Measurements from ENCODE around the gene MLF1. TPM values are rescaled to one million over a fixed set of nuclear protein-coding genes. Genes with fewer than 3 reads are reported as not detected.

MLF1 gene
- total RNA-seq, 1 experiment from 2014 or later, result 21.2 TPM

GRCh38 chr3:158563076-158563475 lies 7.9 kb upstream of the MLF1 start:
- no peaks in the 10 kb centered on the region for H3K27me3 ChIP-seq
- no peaks in the 10 kb centered on the region for H3K36me3 ChIP-seq
- H3K9me3 ChIP-seq (replicated peaks), result no peaks in the 10 kb centered on the region
- no peaks in the 10 kb centered on the region for H3K4me1 ChIP-seq
- H3K4me3 ChIP-seq, result no peak overlapping the region
- no peak for DNase-seq
- H3K27ac ChIP-seq, result no peak overlapping the region

- Histone ChIP-seq H3K9me3 (replicated peaks) (no peaks in the 10 kb centered on the region), H3K36me3 (no peaks in the 10 kb centered on the region), H3K4me3 (no peak overlapping the region), H3K27ac (no peak overlapping the region), H3K27me3 (no peaks in the 10 kb centered on the region), H3K4me1 (no peaks in the 10 kb centered on the region)
- no peak for DNase-seq
Observed at GRCh38 chr3:158565076-158565475, 5.9 kb upstream of the MLF1 start.

- H3K27me3 ChIP-seq, result no peaks in the 10 kb centered on the region
- H3K4me3 ChIP-seq, result no peak overlapping the region
- no peak for DNase-seq
- peaks cover 4% of the 10 kb centered on the region; the same call in 1 of the 2 replicates for H3K4me1 ChIP-seq
- no peak overlapping the region for H3K27ac ChIP-seq
- H3K36me3 ChIP-seq, result no peaks in the 10 kb centered on the region
- no peaks in the 10 kb centered on the region for H3K9me3 ChIP-seq (replicated peaks)
Observed at GRCh38 chr3:158568784-158569183, 2.2 kb upstream of the MLF1 start.

GRCh38 chr3:158569794-158570193 lies 1.2 kb upstream of the MLF1 start:
- no peak for DNase-seq

GRCh38 chr3:158571969-158572765 lies 1.2 kb downstream of the MLF1 start:
- no peak overlapping the region for H3K27ac ChIP-seq
- H3K36me3 ChIP-seq, result no peaks in the 10 kb centered on the region
- no peaks in the 10 kb centered on the region for H3K27me3 ChIP-seq
- H3K9me3 ChIP-seq (replicated peaks), result no peaks in the 10 kb centered on the region
- H3K4me1 ChIP-seq, result peaks cover 4% of the 10 kb centered on the region; the same call in 1 of the 2 replicates
- DNase-seq, result no peak
- H3K4me3 ChIP-seq, result no peak overlapping the region

More at GRCh38 chr3:158569794-158570193, 1.2 kb upstream of the MLF1 start:
- H3K27ac ChIP-seq, result no peak overlapping the region
- no peaks in the 10 kb centered on the region for H3K27me3 ChIP-seq
- no peak overlapping the region for H3K4me3 ChIP-seq
- no peaks in the 10 kb centered on the region for H3K9me3 ChIP-seq (replicated peaks)
- no peaks in the 10 kb centered on the region for H3K36me3 ChIP-seq
- H3K4me1 ChIP-seq, result peaks cover 4% of the 10 kb centered on the region; the same call in 1 of the 2 replicates

GRCh38 chr3:158572766-158573060 lies 1.7 kb downstream of the MLF1 start:
- no peaks in the 10 kb centered on the region for H3K36me3 ChIP-seq
- H3K27ac ChIP-seq, result no peak overlapping the region
- peaks cover 4% of the 10 kb centered on the region; the same call in 1 of the 2 replicates for H3K4me1 ChIP-seq
- no peaks in the 10 kb centered on the region for H3K27me3 ChIP-seq
- no peaks in the 10 kb centered on the region for H3K9me3 ChIP-seq (replicated peaks)
- no peak overlapping the region for H3K4me3 ChIP-seq
- DNase-seq, result no peak

GRCh38 chr3:158573714-158574113 lies 2.7 kb downstream of the MLF1 start:
- no peak overlapping the region for H3K27ac ChIP-seq
- DNase-seq, result peak in 1 of 2 experiments; percentile 7
- H3K4me3 ChIP-seq, result no peak overlapping the region
- H3K4me1 ChIP-seq, result peaks cover 4% of the 10 kb centered on the region; the same call in 1 of the 2 replicates
- H3K36me3 ChIP-seq, result no peaks in the 10 kb centered on the region
- no peaks in the 10 kb centered on the region for H3K27me3 ChIP-seq
- H3K9me3 ChIP-seq (replicated peaks), result no peaks in the 10 kb centered on the region

GRCh38 chr3:158574646-158575045 lies 3.7 kb downstream of the MLF1 start:
- H3K27me3 ChIP-seq, result no peaks in the 10 kb centered on the region
- no peak overlapping the region for H3K27ac ChIP-seq
- H3K36me3 ChIP-seq, result no peaks in the 10 kb centered on the region
- H3K9me3 ChIP-seq (replicated peaks), result no peaks in the 10 kb centered on the region
- H3K4me3 ChIP-seq, result no peak overlapping the region
- no peak for DNase-seq
- H3K4me1 ChIP-seq, result peaks cover 4% of the 10 kb centered on the region; the same call in 1 of the 2 replicates

GRCh38 chr3:158590223-158590622 lies 19.2 kb downstream of the MLF1 start:
- no peaks in the 10 kb centered on the region for H3K27me3 ChIP-seq
- no peak for DNase-seq
- H3K9me3 ChIP-seq (replicated peaks), result no peaks in the 10 kb centered on the region
- no peaks in the 10 kb centered on the region for H3K4me1 ChIP-seq
- no peak overlapping the region for H3K4me3 ChIP-seq
- no peaks in the 10 kb centered on the region for H3K36me3 ChIP-seq
- no peak overlapping the region for H3K27ac ChIP-seq

- Histone ChIP-seq H3K9me3 (replicated peaks) (no peaks in the 10 kb centered on the region), H3K36me3 (no peaks in the 10 kb centered on the region), H3K4me1 (no peaks in the 10 kb centered on the region), H3K27me3 (no peaks in the 10 kb centered on the region), H3K27ac (no peak overlapping the region), H3K4me3 (no peak overlapping the region)
- DNase-seq, result no peak
Observed at GRCh38 chr3:158600787-158601186, 29.8 kb downstream of the MLF1 start.

- no peak overlapping the region for H3K27ac ChIP-seq
- no peaks in the 10 kb centered on the region for H3K9me3 ChIP-seq (replicated peaks)
- no peaks in the 10 kb centered on the region for H3K36me3 ChIP-seq
- no peaks in the 10 kb centered on the region for H3K27me3 ChIP-seq
- no peak overlapping the region for H3K4me3 ChIP-seq
- DNase-seq, result no peak
- no peaks in the 10 kb centered on the region for H3K4me1 ChIP-seq
Observed at GRCh38 chr3:158602227-158602626, 31.2 kb downstream of the MLF1 start.

- Histone ChIP-seq H3K4me3 (no peak overlapping the region), H3K4me1 (no peaks in the 10 kb centered on the region), H3K9me3 (replicated peaks) (no peaks in the 10 kb centered on the region), H3K27ac (no peak overlapping the region), H3K27me3 (no peaks in the 10 kb centered on the region), H3K36me3 (no peaks in the 10 kb centered on the region)
- no peak for DNase-seq
Observed at GRCh38 chr3:158617982-158618875, 47.2 kb downstream of the MLF1 start.

- H3K27me3 ChIP-seq, result no peaks in the 10 kb centered on the region
- H3K4me1 ChIP-seq, result no peaks in the 10 kb centered on the region
- H3K4me3 ChIP-seq, result no peak overlapping the region
- no peaks in the 10 kb centered on the region for H3K9me3 ChIP-seq (replicated peaks)
- H3K36me3 ChIP-seq, result no peaks in the 10 kb centered on the region
- no peak overlapping the region for H3K27ac ChIP-seq
- no peak for DNase-seq
Observed at GRCh38 chr3:158625881-158626280, 54.9 kb downstream of the MLF1 start.

- Histone ChIP-seq H3K4me1 (no peaks in the 10 kb centered on the region), H3K36me3 (no peaks in the 10 kb centered on the region), H3K9me3 (replicated peaks) (no peaks in the 10 kb centered on the region), H3K4me3 (no peak overlapping the region), H3K27me3 (no peaks in the 10 kb centered on the region), H3K27ac (no peak overlapping the region)
- no peak for DNase-seq
Observed at GRCh38 chr3:158631981-158632380, 61.0 kb downstream of the MLF1 start.

GRCh38 chr3:158640646-158641045 lies 69.7 kb downstream of the MLF1 start:
- Histone ChIP-seq H3K36me3 (no peaks in the 10 kb centered on the region), H3K4me3 (no peak overlapping the region), H3K27ac (no peak overlapping the region), H3K9me3 (replicated peaks) (no peaks in the 10 kb centered on the region), H3K4me1 (0 out of 2 replicates have a peak, but pooled peaks cover 2% of the 10 kb centered on the region), H3K27me3 (no peaks in the 10 kb centered on the region)
- DNase-seq, result no peak

Data from SJCRH30 (cell line).